ENCODE measurements around the gene MIPOL1. TPM values are rescaled to one million over a fixed set of nuclear protein-coding genes. Genes with fewer than 3 reads are reported as not detected.

MIPOL1 gene
- total and polyA plus RNA-seq, 2 donors (not counting 3 experiments of a cell fraction or from before 2014, with no cell fraction given) = 3.4 to 33.5 TPM

DNA sequence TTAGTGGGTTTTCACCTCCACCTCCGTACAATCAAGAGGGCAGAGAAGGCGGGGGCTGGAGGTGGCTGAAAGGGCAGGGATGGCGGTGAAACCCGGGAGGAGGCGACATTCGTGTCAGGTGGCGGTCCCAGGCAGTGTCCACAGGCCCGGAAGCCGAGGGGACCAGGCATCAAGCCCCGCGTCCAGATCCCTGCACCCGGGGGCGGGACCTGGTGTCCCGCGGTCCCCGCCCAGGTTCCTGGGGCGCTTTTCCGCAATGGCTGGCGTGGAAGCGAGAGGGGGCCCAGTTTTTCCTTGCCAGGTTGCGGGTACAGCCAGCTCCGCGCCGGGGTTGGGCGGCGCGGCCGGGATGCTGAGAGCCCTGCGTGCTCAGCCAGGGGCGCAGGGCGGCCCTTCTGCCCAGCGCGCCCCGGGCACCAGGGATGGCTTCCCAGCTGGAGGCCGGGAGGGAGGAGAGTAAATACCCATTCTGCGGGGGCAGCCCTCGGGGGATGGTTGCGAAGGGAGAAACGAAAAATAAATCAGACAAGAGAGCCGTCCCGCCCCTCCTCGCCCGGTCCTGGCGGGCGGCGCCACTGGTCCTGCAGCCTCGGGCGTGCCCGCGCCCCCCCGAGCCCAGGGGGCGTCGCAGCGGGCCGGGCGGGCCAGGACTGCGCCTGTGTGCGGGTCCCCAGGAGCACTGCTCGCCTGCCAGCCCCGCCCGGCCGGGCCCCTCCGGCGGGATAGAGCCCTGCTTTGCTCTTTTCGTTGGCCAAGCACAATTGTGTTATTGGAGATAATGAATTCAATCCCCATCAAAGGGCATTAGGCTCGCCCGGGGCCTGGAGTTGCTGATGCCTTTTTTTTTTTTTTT is 385.8 kb downstream of the MIPOL1 start:
- no TSS peak for BruUV-seq (replicated peaks)
- CTCF ChIA-PET = no interaction called here
- no peaks in the 10 kb centered on the region for H3K79me2 ChIP-seq (ENCODE audit: control insufficient read depth, insufficient read depth, low read length)
- no peaks in the 10 kb centered on the region for H3K36me3 ChIP-seq (ENCODE audit: control insufficient read depth in 2 of 2, extremely low read depth in 1 of 2, insufficient read depth in 2 of 2, low read length in 2 of 2)
- H3K4me1 ChIP-seq (ENCODE audit: control insufficient read depth, extremely low read depth, insufficient read depth, low read length) = peaks cover 14% of the 10 kb centered on the region
- intact Hi-C loops (cut with micrococcal nuclease) (no loop called here), dilution Hi-C loops (cut with MboI; ENCODE audit: extremely low pct_ligation_motif_present, low sequenced_read_pairs) (no loop called here)
- H3K9me1 ChIP-seq (replicated peaks; ENCODE audit: control insufficient read depth, extremely low read depth, insufficient read depth, low read length) = no peaks in the 10 kb centered on the region
- H3K27ac ChIP-seq (ENCODE audit: insufficient read depth, low read depth, low read length) = no peak overlapping the region
- DNase-seq (ENCODE audit: low read depth, low spot score) = no peak
- peak overlapping the region; percentile 38 for H3K4me2 ChIP-seq (ENCODE audit: insufficient read depth, low read length)
- H3K4me3 ChIP-seq (replicated peaks in 1 of 3; ENCODE audit: insufficient read depth in 1 of 3, low read depth in 1 of 3, low read length in 3 of 3) = peak overlapping the region in 2 of 3 experiments; percentile 10 to 17
- no peaks in the 10 kb centered on the region for H3K9me3 ChIP-seq (replicated peaks; ENCODE audit: control insufficient read depth, insufficient read depth, low read length)
- TF ChIP-seq MYC (IDR thresholded peaks at IDR 0.05; ENCODE audit: low read depth, low read length) (no peak), EZH2 (IDR thresholded peaks at IDR 0.05; ENCODE audit: borderline replicate concordance, low read depth, low read length, severe bottlenecking) (peak; percentile 94)
- TF ChIP-seq, protein P1, sequence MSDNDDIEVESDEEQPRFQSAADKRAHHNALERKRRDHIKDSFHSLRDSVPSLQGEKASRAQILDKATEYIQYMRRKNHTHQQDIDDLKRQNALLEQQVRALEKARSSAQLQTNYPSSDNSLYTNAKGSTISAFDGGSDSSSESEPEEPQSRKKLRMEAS (IDR thresholded peaks at IDR 0.05; ENCODE audit: insufficient read depth, insufficient read length) = no peak
- TF ChIP-seq, protein P2, sequence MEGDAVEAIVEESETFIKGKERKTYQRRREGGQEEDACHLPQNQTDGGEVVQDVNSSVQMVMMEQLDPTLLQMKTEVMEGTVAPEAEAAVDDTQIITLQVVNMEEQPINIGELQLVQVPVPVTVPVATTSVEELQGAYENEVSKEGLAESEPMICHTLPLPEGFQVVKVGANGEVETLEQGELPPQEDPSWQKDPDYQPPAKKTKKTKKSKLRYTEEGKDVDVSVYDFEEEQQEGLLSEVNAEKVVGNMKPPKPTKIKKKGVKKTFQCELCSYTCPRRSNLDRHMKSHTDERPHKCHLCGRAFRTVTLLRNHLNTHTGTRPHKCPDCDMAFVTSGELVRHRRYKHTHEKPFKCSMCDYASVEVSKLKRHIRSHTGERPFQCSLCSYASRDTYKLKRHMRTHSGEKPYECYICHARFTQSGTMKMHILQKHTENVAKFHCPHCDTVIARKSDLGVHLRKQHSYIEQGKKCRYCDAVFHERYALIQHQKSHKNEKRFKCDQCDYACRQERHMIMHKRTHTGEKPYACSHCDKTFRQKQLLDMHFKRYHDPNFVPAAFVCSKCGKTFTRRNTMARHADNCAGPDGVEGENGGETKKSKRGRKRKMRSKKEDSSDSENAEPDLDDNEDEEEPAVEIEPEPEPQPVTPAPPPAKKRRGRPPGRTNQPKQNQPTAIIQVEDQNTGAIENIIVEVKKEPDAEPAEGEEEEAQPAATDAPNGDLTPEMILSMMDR (IDR thresholded peaks at IDR 0.05; ENCODE audit: extremely low read depth in 1 of 2, insufficient read depth in 1 of 2, low read depth in 1 of 2, low read length in 2 of 2) = no peak
- H3K9ac ChIP-seq (replicated peaks; ENCODE audit: extremely low read depth, insufficient read depth, low read length) = no peak overlapping the region
- POLR2A ChIA-PET = no interaction called here
- peaks cover 6% of the 10 kb centered on the region for H4K20me1 ChIP-seq (replicated peaks; ENCODE audit: control insufficient read depth, extremely low read depth, insufficient read depth, low read length)
- H3K27me3 ChIP-seq (ENCODE audit: control insufficient read depth in 2 of 2, insufficient read depth in 2 of 2, low read length in 2 of 2) = peaks cover 44 to 60% of the 10 kb centered on the region in 2 experiments
- no peak for FAIRE-seq
- H2AFZ ChIP-seq (ENCODE audit: low read depth, low read length) = no peak overlapping the region
